ENCODE data around the gene SPINT3.

The SPINT3 gene

GRCh38 chr20:45515147-45515913 lies at the start of gene SPINT3:
Gene SPINT3, minus strand, starts transcription at chr20:45515622. Its CDS starts 14 bp downstream, at chr20:45515608.
- DNase-seq: no peak

GRCh38 chr20:45564760-45565276 lies 49.4 kb upstream of the SPINT3 start:
- DNase-seq: no peak

GRCh38 chr20:45555198-45555597 lies 39.8 kb upstream of the SPINT3 start:
- DNase-seq: no peak

- no peak for DNase-seq
Measured at GRCh38 chr20:45552456-45552855, 37.0 kb upstream of the SPINT3 start.

GRCh38 chr20:45550765-45551164 lies 35.3 kb upstream of the SPINT3 start:
- no peak for DNase-seq

GRCh38 chr20:45548410-45548809 lies 33.0 kb upstream of the SPINT3 start:
- no peak for DNase-seq

GRCh38 chr20:45547206-45547770 lies 31.9 kb upstream of the SPINT3 start, which contains the start of gene EPPIN:
Gene EPPIN, minus strand, starts transcription at chr20:45547401. Its CDS starts 44 bp downstream, at chr20:45547357.
- no peak for DNase-seq

GRCh38 chr20:45545754-45546453 lies 30.5 kb upstream of the SPINT3 start:
- DNase-seq: peak; percentile 6

- no peak for DNase-seq
Measured at GRCh38 chr20:45545351-45545750, 29.9 kb upstream of the SPINT3 start.

GRCh38 chr20:45539382-45539781 lies 24.0 kb upstream of the SPINT3 start, which contains the start of gene WFDC6:
Gene WFDC6, minus strand, starts transcription at chr20:45539482. Its CDS starts 75 bp downstream, at chr20:45539407.
- no peak for DNase-seq

GRCh38 chr20:45538209-45538799 lies 22.9 kb upstream of the SPINT3 start:
- no peak for DNase-seq

- no peak for DNase-seq
Measured at GRCh38 chr20:45527294-45527693, 11.9 kb upstream of the SPINT3 start.

GRCh38 chr20:45523821-45524220 lies 8.4 kb upstream of the SPINT3 start:
- DNase-seq: no peak

- no peak for DNase-seq
Measured at GRCh38 chr20:45518282-45518681, 2.9 kb upstream of the SPINT3 start.

- no peak for DNase-seq
Measured at GRCh38 chr20:45510242-45510862, 5.1 kb downstream of the SPINT3 start.

- no peak for DNase-seq
Measured at GRCh38 chr20:45509091-45509490, 6.3 kb downstream of the SPINT3 start.

GRCh38 chr20:45508068-45508886 lies 7.1 kb downstream of the SPINT3 start:
- DNase-seq: no peak

GRCh38 chr20:45507011-45507820 lies 8.2 kb downstream of the SPINT3 start:
- no peak for DNase-seq

- DNase-seq: no peak
Measured at GRCh38 chr20:45506398-45506797, 9.0 kb downstream of the SPINT3 start.

GRCh38 chr20:45503403-45503802 lies 12.0 kb downstream of the SPINT3 start:
- DNase-seq: no peak

GRCh38 chr20:45502561-45502960 lies 12.9 kb downstream of the SPINT3 start:
- no peak for DNase-seq
